HepG2 (cell line): ENCODE measurements around the gene PDSS2.

Experiments used
- CTCF ChIP-seq: sonication (generic); formaldehyde crosslinking; IDR thresholded peaks from 2 replicates; pipeline ENCODE4 v1.5.0; 2020; ENCODE audit warnings: mild to moderate bottlenecking, missing genetic modification reagents, moderate library complexity
- GATAD2A ChIP-seq: IDR thresholded peaks from 2 replicates; pipeline ENCODE4 v1.6.1; 2016
- KLF6 ChIP-seq: IDR thresholded peaks from 2 replicates; pipeline ENCODE4 v1.8.0; 2016; ENCODE audit warnings: missing biosample characterization, missing genetic modification reagents

- no peak for TF ChIP-seq CTCF (CRISPR knock-in tag)
- no peak for TF ChIP-seq GATAD2A (CRISPR knock-in tag)
- TF ChIP-seq KLF6 (CRISPR knock-in tag), result no peak
These were observed 139.3 kb downstream of the PDSS2 start for GRCh38 chr6:107319906-107320530.
